Raji (cell line): ENCODE data around the gene ZNF283.

Source experiments
- POLR2A ChIP-seq: IDR thresholded peaks from 2 replicates; pipeline ENCODE4 v1.6.1; 2011; ENCODE audit warnings: low read depth, low read length, control low read depth; ENCODE audit not compliant: insufficient read depth

Gene ZNF283

DNA sequence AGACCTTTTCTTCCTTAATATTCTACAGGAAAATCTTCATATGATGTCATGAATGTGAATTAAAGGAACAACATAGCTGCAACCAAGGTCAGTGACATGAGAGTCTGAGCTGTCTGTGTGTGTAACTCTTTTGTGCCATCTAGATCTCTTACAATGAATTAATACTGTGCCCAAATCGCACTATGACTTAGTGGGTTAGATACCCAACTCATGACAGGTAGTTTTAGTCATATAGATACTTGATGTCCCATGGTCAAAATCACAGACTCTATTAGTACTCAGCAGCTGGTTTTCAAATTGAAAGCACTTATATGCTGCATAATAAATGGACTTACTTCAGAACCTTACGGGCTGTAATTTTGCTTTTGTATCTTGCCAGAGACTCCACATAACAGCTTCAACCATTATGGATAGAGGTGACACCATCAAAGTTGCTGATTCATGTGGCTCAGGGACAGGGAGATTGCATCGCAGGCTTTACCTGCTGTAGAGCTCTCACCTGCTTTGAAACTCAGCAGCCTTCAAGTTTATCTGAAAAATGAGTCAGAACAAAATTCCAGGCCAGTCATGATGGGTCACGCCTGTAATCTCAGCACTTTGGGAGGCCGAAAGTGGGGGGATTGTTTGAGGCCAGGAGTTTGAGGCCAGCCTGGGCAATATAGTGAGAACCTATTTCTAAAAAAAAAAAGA is 12.3 kb upstream of the ZNF283 start:
- no peak for TF ChIP-seq POLR2A

DNA sequence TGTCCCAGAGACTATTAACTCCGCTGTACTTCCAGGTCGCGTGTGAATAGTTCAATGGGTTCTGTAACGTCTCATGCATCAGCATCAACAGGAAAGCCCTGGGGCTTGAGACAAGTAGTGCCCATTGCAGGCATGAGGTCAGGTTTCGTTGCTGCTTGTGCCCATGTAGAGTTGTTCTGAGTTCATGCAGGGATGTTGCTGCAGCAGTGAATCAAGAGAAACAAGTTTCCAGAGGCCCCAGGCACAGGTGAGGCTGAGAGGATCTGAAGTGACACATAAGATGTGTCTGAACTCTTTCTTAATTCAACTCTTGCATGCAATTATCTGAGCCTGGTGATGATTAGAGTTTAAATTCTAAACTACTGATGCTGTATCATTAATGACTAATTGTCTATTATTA is 8.6 kb upstream of the ZNF283 start:
- no peak for TF ChIP-seq POLR2A

DNA sequence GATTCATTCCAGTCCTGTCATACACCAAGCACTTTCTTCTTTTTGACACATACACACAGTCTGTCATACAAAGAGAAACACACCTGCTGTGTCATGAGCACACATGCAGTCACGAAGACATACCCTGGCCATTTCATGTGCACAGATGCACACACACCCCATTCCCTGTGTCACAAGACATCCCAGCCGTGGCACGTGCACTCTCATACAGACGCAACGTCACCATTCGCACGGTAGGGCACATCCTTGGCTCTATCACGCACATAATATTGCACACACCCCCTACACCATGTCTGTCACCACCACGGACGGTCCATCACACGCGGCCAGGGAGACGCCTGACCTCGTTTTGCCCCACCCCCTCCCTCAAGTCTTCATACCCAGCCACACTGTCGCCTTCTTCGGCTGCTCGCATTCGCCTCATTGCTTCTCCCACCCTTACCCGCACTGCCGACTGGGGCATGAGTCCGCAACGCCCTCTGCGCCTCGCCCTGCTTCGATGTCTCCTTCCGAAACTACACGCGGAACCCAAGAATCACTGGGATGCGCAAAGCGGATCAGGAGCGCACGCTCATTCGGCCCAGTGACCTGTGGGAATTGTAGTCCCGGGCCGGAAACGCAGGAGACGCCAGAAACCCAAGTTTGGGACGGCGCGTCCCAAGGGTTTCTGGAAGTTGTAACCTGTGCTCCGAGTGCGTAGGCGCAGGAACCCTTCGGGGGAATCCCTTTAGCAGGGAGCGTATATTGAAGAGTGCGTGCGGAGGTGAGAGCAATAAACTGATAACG is 6.8 kb upstream of the ZNF283 start:
- TF ChIP-seq POLR2A, result no peak

DNA sequence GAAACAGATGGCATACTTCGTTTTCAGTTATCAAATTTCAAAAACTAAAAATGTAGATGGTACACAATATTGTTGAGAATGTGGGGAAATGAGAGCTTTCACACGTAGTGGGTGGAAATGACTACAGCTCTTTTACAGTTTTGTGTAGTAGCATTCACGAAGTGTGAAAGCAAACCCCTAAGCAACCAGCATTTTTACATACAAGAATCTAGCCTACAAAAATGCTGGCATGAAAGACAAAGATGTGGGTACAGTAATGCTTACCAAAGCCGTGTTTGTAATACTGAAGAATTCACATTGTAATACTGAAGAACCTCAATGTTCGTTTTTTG is 6.3 kb upstream of the ZNF283 start:
- TF ChIP-seq POLR2A, result no peak

DNA sequence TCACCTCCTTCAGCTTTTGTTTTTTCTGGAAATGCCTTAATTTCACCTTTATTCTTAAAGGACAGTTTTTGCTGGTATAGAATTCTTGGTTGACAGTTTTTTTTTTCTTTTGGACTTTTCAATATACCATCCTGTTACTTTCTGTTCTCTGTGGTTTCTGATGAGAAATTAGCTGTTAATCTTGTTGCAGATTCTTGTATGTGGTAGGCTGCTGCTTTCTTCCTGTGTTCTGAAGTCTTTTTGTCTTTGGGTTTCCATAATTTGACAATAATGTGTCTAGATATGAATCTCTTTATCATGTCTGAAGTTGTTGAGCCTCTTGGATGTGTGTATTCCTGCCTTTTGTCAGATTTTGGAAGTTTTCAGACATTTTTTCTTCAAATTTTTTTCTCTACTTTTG is 12.0 kb downstream of the ZNF283 start:
- no peak for TF ChIP-seq POLR2A

DNA sequence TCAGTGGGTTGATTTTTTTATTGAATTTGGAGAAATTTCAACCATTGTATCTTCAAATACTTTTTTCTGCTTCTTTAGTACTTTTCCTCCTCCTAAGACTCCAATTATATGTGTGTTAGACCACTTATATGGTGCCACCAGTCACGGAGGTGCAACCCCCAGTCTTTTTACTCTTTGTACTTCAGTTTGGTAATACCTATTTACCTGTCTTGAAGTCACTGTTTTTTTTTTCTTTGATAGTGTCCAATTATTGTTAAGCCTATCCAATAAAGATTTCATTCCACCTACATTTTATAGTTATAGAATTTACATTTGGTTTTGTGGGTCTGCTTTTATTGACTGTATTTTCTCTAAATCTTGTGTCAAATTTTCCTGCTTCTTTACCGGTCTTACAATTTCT is 14.9 kb downstream of the ZNF283 start:
- no peak for TF ChIP-seq POLR2A

DNA sequence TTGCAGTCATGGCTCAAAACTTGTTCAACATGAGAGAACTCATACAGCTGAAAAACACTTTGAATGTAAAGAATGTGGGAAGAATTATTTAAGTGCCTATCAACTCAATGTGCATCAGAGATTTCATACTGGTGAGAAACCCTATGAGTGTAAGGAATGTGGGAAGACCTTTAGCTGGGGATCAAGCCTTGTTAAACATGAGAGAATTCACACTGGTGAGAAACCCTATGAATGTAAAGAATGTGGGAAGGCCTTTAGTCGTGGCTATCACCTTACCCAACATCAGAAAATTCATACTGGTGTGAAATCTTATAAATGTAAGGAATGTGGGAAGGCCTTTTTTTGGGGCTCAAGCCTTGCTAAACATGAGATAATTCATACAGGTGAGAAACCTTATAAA is 20.1 kb downstream of the ZNF283 start:
- no peak for TF ChIP-seq POLR2A

DNA sequence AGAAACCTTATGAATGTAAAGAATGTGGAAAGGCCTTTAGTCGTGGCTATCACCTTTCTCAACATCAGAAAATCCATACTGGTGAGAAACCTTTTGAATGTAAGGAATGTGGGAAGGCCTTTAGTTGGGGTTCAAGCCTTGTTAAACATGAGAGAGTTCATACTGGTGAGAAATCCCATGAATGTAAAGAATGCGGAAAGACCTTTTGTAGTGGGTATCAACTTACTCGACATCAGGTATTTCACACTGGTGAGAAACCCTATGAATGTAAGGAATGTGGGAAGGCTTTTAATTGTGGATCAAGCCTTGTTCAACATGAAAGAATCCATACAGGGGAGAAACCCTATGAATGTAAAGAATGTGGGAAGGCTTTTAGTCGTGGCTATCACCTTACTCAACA is 20.8 kb downstream of the ZNF283 start:
- no peak for TF ChIP-seq POLR2A

DNA sequence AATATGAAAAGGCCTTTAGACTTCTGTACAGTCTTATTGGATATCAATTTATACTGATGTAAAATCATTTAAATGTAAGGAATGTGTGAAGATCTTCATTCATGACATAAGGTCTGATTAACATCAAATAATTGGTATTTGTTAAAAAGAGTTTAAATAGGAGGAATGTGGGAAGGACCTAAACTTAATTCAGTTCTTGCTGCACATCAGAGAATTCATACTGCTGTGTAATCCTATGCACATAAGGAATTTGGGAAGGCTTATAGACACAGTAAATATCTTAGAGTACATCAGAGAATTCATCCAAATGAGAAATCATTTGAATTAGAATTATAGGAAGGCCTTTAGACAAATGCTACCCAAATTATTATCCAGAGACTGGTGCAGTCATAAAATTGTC is 21.7 kb downstream of the ZNF283 start:
- TF ChIP-seq POLR2A, result no peak

DNA sequence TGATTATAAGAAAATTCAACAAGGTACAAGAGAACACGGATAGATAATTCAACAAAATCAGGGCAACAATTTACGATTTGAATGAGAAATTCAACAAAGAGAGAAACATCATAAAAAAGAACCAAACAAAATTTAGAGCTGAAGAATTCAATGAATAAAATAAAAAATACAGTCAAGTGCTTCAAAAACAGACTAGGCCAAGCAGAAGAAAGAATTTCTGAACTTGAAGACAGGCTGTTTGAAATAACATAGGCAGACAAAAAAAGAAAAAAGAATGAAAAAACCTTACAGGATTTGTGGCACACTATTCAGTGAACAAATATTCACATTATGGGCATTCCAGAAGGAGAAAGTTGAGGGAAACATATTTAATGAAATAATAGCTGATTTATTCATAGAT is 31.1 kb downstream of the ZNF283 start:
- no peak for TF ChIP-seq POLR2A

DNA sequence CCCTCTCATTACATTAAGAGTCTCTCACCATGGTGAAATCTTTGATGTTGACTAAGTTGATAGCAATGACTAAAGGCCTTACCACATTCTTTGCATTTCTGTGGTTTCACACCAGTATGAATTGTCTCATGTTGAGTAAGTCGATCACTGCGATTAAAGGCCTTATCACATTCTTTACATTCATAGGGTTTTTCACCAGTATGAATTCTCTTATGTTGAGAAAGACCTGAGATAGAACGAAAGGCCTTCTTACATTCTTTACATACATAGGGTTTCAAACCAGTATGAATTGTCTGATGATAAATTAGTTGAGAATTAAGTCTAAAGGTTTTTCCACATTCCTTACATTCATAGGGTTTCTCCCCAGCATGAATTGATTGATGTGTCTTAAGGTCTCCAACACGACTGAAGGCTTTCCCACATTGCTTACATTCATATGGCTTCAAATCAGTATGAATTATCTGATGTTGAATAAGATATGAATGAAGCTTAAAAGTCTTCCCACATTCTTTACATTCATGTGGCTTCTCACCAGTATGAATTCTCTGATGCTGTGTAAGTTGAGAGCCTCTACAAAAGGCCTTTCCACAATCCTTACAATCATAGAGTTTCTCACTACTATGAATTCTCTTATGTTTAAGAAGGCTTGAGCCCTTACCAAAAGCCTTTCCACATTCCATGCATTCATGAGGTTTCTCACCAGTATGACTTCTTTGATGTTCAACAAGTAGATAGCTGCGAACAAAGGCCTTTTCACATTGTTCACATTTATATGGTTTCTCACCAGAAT is 45.6 kb downstream of the ZNF283 start:
- no peak for TF ChIP-seq POLR2A

DNA sequence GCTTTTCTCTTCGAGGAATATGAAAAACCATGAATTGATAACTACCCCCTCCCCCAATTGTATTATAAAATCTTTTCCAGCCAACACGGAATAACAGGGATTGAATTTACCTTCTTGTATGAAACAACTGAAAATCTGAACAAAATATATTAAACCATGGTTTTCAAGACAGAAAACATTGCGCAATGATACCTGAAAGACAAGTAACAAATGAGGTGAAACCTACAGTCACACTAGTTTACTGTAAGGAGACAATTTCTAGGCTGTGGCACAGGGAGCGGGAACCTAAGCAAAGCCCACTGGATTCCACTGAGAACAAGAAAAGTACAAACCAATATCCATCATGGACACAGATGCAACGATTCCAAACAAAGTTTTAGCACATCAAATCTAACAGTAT is 53.4 kb downstream of the ZNF283 start:
- TF ChIP-seq POLR2A, result no peak

DNA sequence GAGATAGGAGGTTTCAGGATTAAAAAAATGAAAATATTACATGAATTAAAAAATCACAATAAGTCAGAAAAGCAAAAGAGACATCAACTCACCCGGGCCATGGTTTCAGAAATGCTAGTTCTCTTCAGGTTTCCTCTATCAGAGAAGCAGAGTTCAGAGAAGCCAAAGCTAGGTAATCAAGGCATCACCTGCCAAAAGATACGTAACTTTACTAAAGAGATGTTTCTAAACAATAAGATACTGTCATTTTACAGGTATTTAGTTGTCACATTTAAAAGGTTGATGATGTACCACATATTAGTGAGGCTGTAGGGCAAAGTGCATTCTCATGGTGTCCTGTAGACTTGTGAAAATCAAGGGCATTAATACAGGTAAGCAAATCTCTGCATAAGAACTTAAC is 56.7 kb downstream of the ZNF283 start, which contains the start of gene ZNF404:
Gene ZNF404 (minus strand): TSS at position 101 of the 400 bp plus-strand sequence.
- TF ChIP-seq POLR2A, result no peak

DNA sequence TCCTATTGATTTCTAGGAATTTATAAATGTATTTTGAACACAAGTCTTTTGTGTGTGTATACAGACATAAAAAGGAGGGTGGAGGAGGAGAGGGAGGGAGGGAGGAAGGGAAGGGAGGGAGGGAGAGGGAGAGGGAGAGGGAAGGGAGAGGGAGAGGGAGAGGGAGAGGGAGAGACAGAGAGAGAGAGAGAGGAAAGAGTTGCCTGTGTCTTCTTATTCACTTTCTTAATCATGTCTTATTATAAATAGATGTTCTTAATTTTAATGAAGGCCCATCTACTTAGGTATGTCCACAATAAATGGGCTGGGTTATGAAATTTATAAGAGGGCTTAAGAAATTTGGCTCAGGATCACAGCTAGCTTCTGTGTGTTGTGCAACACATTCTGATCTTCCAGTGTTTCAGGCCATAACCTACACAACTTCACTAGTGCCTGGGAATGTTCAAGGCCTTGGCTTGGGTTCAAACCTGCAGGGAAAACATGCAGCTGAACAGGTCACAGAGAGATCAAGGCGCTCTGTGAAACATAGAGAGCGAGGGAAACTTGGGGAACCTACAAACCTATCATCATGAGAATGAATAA is 68.7 kb downstream of the ZNF283 start:
- TF ChIP-seq POLR2A, result no peak
